ENCODE measurements around the gene BBC3. TPM values are rescaled to one million over a fixed set of nuclear protein-coding genes. Genes with fewer than 3 reads are reported as not detected.

Gene BBC3
- total RNA-seq, 1 donor from 2014 or later, result 4.7 TPM

DNA sequence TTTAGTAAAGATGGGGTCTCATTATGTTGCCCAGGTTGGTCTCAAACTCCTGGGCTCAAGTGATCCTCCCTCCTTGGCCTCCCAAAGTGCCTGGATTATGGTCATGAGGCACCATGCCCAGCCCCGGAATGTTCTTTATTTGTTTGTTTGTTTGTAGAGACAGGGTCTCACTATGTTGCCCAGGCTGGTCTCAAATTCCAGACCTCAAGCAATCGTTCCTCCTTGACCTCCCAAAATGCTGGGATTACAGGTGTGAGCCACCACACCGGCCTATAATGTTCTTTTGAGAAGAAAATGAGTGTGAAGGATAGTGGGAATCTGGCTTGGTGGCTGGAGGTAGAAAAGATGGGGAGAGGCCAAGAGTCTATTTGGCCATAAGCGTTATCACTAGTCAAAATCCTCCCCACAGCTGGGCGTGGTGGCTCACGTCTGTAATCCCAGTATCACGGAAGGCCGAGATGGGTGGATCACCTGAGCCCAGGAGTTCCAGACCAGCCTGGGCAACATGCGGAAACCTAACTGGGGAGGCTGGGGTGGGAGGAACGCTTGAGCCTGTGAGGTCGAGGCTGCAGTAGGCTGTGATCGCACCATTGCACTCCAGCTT, 5.2 kb upstream of the BBC3 start:
- TF ChIP-seq POLR2AphosphoS5 (IDR thresholded peaks at IDR 0.05; ENCODE audit: insufficient read depth in 1 of 2, low read depth in 1 of 2) (no peak), POLR2A (IDR thresholded peaks at IDR 0.05) (no peak)
- TF ChIP-seq, protein P1, sequence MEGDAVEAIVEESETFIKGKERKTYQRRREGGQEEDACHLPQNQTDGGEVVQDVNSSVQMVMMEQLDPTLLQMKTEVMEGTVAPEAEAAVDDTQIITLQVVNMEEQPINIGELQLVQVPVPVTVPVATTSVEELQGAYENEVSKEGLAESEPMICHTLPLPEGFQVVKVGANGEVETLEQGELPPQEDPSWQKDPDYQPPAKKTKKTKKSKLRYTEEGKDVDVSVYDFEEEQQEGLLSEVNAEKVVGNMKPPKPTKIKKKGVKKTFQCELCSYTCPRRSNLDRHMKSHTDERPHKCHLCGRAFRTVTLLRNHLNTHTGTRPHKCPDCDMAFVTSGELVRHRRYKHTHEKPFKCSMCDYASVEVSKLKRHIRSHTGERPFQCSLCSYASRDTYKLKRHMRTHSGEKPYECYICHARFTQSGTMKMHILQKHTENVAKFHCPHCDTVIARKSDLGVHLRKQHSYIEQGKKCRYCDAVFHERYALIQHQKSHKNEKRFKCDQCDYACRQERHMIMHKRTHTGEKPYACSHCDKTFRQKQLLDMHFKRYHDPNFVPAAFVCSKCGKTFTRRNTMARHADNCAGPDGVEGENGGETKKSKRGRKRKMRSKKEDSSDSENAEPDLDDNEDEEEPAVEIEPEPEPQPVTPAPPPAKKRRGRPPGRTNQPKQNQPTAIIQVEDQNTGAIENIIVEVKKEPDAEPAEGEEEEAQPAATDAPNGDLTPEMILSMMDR (IDR thresholded peaks at IDR 0.05), result no peak
- Histone ChIP-seq H3K4me1 (peaks cover 35% of the 10 kb centered on the region), H3K36me3 (no peaks in the 10 kb centered on the region), H3K4me3 (no peak overlapping the region), H3K27ac (no peak overlapping the region), H3K9me3 (no peaks in the 10 kb centered on the region), H3K27me3 (no peaks in the 10 kb centered on the region)
- intact Hi-C loops (cut with DNase I), result no loop called here
- DNase-seq (ENCODE audit: extremely low spot score in 2 of 2), result no peak

DNA sequence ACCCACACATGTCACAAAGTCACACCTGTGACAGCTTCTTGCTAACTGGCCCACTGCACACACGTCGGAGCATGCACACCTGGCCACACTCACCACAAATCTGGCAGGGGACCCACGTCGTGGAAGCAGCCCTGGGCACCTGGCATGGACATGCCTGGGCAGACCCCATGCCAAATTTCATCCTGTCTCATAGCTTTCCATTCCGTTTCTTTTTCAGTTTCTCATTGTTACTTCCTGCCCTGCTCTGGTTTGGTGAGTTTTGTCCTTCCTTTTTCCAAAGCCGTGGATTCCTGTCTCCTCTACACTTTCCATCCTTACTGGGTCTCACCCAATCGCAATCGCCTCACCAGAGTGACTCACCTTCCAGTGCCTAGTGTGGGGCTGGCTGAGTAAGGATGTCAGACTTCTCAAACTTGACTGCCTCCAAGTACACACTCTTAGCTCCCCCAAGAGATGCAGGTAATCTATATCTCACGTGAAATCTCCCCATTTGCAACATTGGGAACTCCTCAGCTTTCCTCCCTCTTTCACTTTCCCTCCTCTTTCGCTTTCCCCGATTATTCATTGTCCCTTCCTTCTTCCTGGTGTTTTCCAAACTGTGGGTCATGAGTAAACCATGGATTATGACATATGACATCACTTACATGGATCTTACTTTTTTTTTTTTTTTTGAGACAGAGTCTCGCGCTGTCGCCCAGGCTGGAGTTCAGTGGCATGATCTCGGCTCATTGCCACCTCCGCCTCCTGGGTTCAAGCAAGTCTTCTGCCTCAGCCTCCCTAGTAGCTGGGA, 1.6 kb upstream of the BBC3 start:
- Histone ChIP-seq H3K36me3 (no peaks in the 10 kb centered on the region), H3K27me3 (no peaks in the 10 kb centered on the region), H3K4me3 (peak overlapping the region in 1 of 2 donors; percentile 0), H3K27ac (peak overlapping the region; percentile 100), H3K9me3 (no peaks in the 10 kb centered on the region), H3K4me1 (peaks cover 37% of the 10 kb centered on the region)
- TF ChIP-seq, protein P1 (IDR thresholded peaks at IDR 0.05), result no peak
- peak; percentile 33 to 46 for TF ChIP-seq POLR2AphosphoS5 (IDR thresholded peaks at IDR 0.05; ENCODE audit: insufficient read depth in 1 of 2, low read depth in 1 of 2)
- DNase-seq (ENCODE audit: extremely low spot score in 2 of 2), result no peak
- intact Hi-C loops (cut with DNase I), result no loop called here

DNA sequence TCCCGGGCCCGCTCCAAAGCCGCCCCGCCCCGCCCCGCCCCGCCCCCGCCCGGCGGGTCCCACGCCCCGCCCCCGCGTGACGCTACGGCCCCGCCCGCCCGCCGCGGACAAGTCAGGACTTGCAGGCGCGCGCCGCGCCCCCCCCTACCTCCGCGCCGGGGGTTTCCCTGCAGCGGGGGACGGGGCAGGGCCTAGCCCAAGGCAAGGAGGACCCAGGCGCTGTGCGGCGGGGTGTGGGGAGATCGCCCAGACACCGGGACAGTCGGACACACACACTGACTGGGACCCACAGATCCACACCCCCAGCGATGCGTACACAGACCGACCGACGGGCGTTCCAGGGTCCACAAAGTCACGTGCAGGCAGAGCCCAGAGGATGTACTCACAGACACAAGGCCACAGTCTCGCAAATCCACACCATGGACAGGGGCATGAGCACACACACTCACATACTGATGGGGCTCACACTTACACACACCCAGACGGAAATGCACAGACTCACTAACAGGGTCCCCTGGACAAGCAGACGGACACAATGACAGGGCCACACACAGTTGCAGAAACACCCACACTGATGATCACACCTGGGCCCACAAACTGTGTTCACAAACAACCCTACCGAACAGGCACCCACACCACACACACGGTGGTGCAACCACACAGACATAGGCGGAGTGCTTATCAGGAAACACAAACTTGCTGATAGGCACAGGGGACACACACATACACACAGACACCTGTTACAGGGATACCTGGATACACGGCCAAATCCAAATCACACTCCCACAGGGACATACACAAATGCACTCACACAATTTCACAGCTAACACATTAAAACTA, 436 bp upstream of the BBC3 start:
- peak in 1 of 2 donors; percentile 93 for DNase-seq (ENCODE audit: extremely low spot score in 2 of 2)
- intact Hi-C loops (cut with DNase I), result no loop called here
- H3K36me3 ChIP-seq, result no peaks in the 10 kb centered on the region
- peak overlapping the region; percentile 100 for H3K27ac ChIP-seq
- peaks cover 49% of the 10 kb centered on the region for H3K4me1 ChIP-seq
- H3K27me3 ChIP-seq, result no peaks in the 10 kb centered on the region
- H3K9me3 ChIP-seq, result no peaks in the 10 kb centered on the region
- peak overlapping the region; percentile 85 to 95 for H3K4me3 ChIP-seq
- peak; percentile 10 to 54 for TF ChIP-seq POLR2AphosphoS5 (IDR thresholded peaks at IDR 0.05; ENCODE audit: insufficient read depth in 1 of 2, low read depth in 1 of 2)
- TF ChIP-seq, protein P1 (IDR thresholded peaks at IDR 0.05), result no peak

DNA sequence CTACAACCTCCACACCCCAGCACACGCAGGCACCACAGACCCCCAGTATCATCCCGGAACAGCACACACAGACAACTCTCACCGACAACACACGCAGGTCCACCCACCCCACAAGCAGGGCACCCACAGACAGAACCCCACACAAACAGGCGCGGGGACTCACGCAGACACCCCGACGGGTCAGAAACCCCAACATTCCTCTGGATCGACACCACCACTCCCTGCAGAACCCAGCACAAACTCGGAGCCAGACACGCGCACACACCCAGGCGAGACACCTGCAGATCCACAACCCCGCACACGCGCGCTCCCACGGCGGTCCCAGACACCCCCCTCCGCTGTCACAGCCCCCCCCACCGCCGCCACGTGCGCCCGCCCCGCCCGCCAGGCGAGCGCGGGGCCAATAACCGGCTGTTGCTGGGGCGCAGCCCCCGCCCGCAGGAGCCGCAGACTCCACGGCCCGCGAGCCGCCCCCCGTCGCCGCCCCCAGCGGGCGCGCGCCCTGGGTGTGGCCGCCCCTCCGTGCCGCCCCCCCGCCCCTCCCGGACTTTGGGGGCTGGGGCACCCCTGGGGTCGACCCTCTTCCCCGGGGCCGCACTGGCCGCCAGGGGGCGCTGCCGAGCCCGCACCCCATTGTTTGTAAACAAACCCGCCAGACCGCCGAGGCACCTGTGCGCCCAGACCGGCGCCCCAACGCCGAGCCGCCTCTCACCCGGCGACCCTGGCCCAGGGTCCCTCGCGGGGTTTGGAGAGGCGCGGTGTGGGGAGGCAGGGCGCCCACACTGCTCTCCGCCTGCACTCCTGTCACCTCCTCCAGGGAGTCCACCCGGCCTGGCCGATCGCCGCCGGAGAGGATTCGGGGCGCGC, 712 bp downstream of the BBC3 start:
- Histone ChIP-seq H3K9me3 (no peaks in the 10 kb centered on the region), H3K36me3 (no peaks in the 10 kb centered on the region), H3K27ac (peak overlapping the region; percentile 100), H3K4me1 (peaks cover 58% of the 10 kb centered on the region), H3K4me3 (peak overlapping the region; percentile 85 to 95), H3K27me3 (no peaks in the 10 kb centered on the region)
- TF ChIP-seq, protein P1 (IDR thresholded peaks at IDR 0.05), result peak; percentile 57 to 81 (median 69)
- no peak for TF ChIP-seq POLR2A (IDR thresholded peaks at IDR 0.05)
- TF ChIP-seq POLR2AphosphoS5 (IDR thresholded peaks at IDR 0.05; ENCODE audit: insufficient read depth in 1 of 2, low read depth in 1 of 2), result no peak
- DNase-seq (ENCODE audit: extremely low spot score in 2 of 2), result no peak
- intact Hi-C loops (cut with DNase I), result no loop called here

Measured in vagina (tissue), 2 donors.